Measurements from ENCODE around the gene EFCAB11. TPM values are rescaled to one million over a fixed set of nuclear protein-coding genes. Genes with fewer than 3 reads are reported as not detected.

The EFCAB11 gene
- total and polyA plus RNA-seq, 2 experiments from 2014 or later = 7.7 to 24.6 TPM

DNA sequence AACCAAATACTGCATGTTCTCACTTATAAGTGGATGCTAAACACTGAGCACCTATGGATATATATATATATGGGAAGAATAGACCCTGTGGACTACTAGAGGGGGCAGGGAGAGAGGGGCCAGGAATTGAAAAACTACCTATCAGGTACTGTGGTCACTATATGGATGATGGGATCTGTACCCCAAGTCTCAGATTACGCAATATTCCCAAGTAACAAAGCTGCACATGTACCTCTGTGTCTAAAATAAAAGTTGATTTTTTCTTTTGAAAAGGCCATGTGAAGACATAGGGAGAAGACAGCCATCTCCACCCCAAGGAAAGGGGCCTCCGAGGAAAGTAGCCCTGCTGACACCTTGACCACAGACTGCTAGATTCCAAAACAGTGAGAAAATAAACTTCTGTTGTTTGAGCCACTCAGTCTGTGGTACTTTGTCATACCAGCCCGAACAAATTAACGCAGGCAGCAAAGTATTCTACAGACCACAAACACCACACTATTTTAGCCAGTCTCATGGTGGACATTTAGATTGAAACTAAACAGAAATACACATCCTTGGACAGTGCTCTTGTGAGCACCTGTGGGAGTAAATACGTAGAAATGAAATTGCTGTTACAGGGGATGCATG, 197.1 kb downstream of the EFCAB11 start:
- Histone ChIP-seq H3K36me3 (ENCODE audit: insufficient read depth) (no peaks in the 10 kb centered on the region), H2AFZ (no peak overlapping the region), H3K79me2 (replicated peaks; ENCODE audit: insufficient read depth) (no peaks in the 10 kb centered on the region), H3K9me2 (ENCODE audit: insufficient read depth) (peaks cover 11% of the 10 kb centered on the region), H3F3A (replicated peaks; ENCODE audit: low read depth) (no peaks in the 10 kb centered on the region), H3K27me3 (ENCODE audit: insufficient read depth) (no peaks in the 10 kb centered on the region), H3K4me3 (no peak overlapping the region), H4K20me1 (replicated peaks; ENCODE audit: insufficient read depth) (no peaks in the 10 kb centered on the region), H3K4me2 (no peak overlapping the region), H3K27ac (ENCODE audit: low read depth) (no peak overlapping the region), H3K4me1 (ENCODE audit: insufficient read depth) (0 out of 2 replicates have a peak, but pooled peaks cover 6% of the 10 kb centered on the region)
- Mint-ChIP-seq H3K4me1 (peaks cover 9% of the 10 kb centered on the region), H3K9me3 (peaks cover 12% of the 10 kb centered on the region), H3K4me3 (no peak overlapping the region), H3K27ac (no peak overlapping the region), H3K36me3 (ENCODE audit: low read depth) (peaks cover 8% of the 10 kb centered on the region; the same call in 2 of the 3 replicates), H3K27me3 (ENCODE audit: insufficient read depth, low read depth, poor library complexity) (peaks cover 10% of the 10 kb centered on the region)
- ATAC-seq (no peak), DNase-seq (ENCODE audit: low spot score) (no peak)
- TF ChIP-seq ZNF462 (CRISPR knock-in tag; IDR thresholded peaks at IDR 0.05) (no peak), REST (IDR thresholded peaks at IDR 0.05; ENCODE audit: unreplicated experiment) (no peak), CREB1 (CRISPR knock-in tag; IDR thresholded peaks at IDR 0.05; ENCODE audit: low read depth) (no peak), POLR2AphosphoS5 (IDR thresholded peaks at IDR 0.05; ENCODE audit: low read depth) (no peak), EZH2phosphoT487 (IDR thresholded peaks at IDR 0.05; ENCODE audit: unreplicated experiment) (no peak), ZNF114 (CRISPR knock-in tag; IDR thresholded peaks at IDR 0.05) (no peak), STAT1 (IDR thresholded peaks at IDR 0.05; ENCODE audit: unreplicated experiment) (no peak), EZH2 (IDR thresholded peaks at IDR 0.05; ENCODE audit: low read depth, unreplicated experiment) (no peak), ZNF331 (CRISPR knock-in tag; IDR thresholded peaks at IDR 0.05; ENCODE audit: low read depth) (no peak), JUNB (IDR thresholded peaks at IDR 0.05; ENCODE audit: unreplicated experiment) (no peak), ETS1 (IDR thresholded peaks at IDR 0.05) (no peak), NANOG (IDR thresholded peaks at IDR 0.05; ENCODE audit: borderline replicate concordance) (no peak)
- TF ChIP-seq, protein P1, sequence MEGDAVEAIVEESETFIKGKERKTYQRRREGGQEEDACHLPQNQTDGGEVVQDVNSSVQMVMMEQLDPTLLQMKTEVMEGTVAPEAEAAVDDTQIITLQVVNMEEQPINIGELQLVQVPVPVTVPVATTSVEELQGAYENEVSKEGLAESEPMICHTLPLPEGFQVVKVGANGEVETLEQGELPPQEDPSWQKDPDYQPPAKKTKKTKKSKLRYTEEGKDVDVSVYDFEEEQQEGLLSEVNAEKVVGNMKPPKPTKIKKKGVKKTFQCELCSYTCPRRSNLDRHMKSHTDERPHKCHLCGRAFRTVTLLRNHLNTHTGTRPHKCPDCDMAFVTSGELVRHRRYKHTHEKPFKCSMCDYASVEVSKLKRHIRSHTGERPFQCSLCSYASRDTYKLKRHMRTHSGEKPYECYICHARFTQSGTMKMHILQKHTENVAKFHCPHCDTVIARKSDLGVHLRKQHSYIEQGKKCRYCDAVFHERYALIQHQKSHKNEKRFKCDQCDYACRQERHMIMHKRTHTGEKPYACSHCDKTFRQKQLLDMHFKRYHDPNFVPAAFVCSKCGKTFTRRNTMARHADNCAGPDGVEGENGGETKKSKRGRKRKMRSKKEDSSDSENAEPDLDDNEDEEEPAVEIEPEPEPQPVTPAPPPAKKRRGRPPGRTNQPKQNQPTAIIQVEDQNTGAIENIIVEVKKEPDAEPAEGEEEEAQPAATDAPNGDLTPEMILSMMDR (conservative IDR thresholded peaks at IDR 0.05; ENCODE audit: low read depth in 2 of 2) = no peak

All from GM23338 (cell line).